Measurements from ENCODE around the gene NUDT11. TPM values are rescaled to one million over a fixed set of nuclear protein-coding genes. Genes with fewer than 3 reads are reported as not detected.

NUDT11 gene
- total and polyA plus RNA-seq, 2 donors (not counting 3 experiments of a cell fraction or from before 2014, with no cell fraction given) = 3.9 to 4.3 TPM

DNA sequence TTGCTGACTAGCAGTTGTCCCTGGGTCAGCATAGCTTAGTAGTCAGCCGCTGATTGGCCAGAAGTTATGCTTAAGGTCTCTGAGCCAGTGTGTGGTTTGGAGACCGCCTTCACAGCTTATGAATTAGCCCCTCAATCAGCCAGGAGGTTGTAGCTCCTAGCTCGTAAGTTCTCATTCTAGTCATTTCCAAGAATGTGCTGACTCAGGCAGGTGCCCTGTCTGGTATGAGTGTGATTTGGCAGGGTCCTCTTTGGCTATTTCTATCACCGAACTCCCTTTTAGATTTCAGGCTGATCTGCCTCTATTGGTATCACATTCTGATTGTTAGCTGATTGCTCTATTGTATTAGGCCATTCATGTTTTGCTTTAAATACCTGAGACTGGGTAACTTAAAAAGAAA is 33.1 kb downstream of the NUDT11 start:
- Histone ChIP-seq H3K4me2 (ENCODE audit: insufficient read depth, low read length) (no peak overlapping the region), H3K9ac (replicated peaks; ENCODE audit: extremely low read depth, insufficient read depth, low read length) (no peak overlapping the region), H3K79me2 (ENCODE audit: control insufficient read depth, insufficient read depth, low read length) (no peaks in the 10 kb centered on the region), H2AFZ (ENCODE audit: low read depth, low read length) (no peak overlapping the region), H3K4me3 (replicated peaks in 1 of 3; ENCODE audit: insufficient read depth in 1 of 3, low read depth in 1 of 3, low read length in 3 of 3) (no peak overlapping the region), H3K27ac (ENCODE audit: insufficient read depth, low read depth, low read length) (no peak overlapping the region), H4K20me1 (replicated peaks; ENCODE audit: control insufficient read depth, extremely low read depth, insufficient read depth, low read length) (no peaks in the 10 kb centered on the region), H3K36me3 (ENCODE audit: control insufficient read depth in 2 of 2, extremely low read depth in 1 of 2, insufficient read depth in 2 of 2, low read length in 2 of 2) (no peaks in the 10 kb centered on the region), H3K27me3 (ENCODE audit: control insufficient read depth in 2 of 2, insufficient read depth in 2 of 2, low read length in 2 of 2) (no peaks in the 10 kb centered on the region), H3K9me3 (replicated peaks; ENCODE audit: control insufficient read depth, insufficient read depth, low read length) (no peaks in the 10 kb centered on the region), H3K4me1 (ENCODE audit: control insufficient read depth, extremely low read depth, insufficient read depth, low read length) (no peaks in the 10 kb centered on the region), H3K9me1 (replicated peaks; ENCODE audit: control insufficient read depth, extremely low read depth, insufficient read depth, low read length) (no peaks in the 10 kb centered on the region)
- dilution Hi-C loops (cut with MboI; ENCODE audit: extremely low pct_ligation_motif_present, low sequenced_read_pairs) = no loop called here
- no TSS peak for BruUV-seq (replicated peaks)
- ChIA-PET CTCF (no interaction called here), POLR2A (no interaction called here)
- no peak for FAIRE-seq
- TF ChIP-seq FOS (IDR thresholded peaks at IDR 0.05; ENCODE audit: borderline replicate concordance, insufficient read depth, low read length) (no peak), MYC (IDR thresholded peaks at IDR 0.05; ENCODE audit: low read depth, low read length) (no peak), GATA2 (IDR thresholded peaks at IDR 0.05; ENCODE audit: insufficient read depth, insufficient read length, low read depth, low read length) (no peak), EZH2 (IDR thresholded peaks at IDR 0.05; ENCODE audit: borderline replicate concordance, low read depth, low read length, severe bottlenecking) (no peak), POLR2AphosphoS5 (IDR thresholded peaks at IDR 0.05; ENCODE audit: insufficient read depth, low read depth, low read length) (no peak), JUN (IDR thresholded peaks at IDR 0.05; ENCODE audit: borderline replicate concordance, insufficient read depth, insufficient read length, low read depth) (no peak), POLR2A (IDR thresholded peaks at IDR 0.05; ENCODE audit: low read depth, low read length) (no peak)
- TF ChIP-seq, protein P1, sequence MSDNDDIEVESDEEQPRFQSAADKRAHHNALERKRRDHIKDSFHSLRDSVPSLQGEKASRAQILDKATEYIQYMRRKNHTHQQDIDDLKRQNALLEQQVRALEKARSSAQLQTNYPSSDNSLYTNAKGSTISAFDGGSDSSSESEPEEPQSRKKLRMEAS (IDR thresholded peaks at IDR 0.05; ENCODE audit: insufficient read depth, insufficient read length) = no peak
- TF ChIP-seq, protein P2, sequence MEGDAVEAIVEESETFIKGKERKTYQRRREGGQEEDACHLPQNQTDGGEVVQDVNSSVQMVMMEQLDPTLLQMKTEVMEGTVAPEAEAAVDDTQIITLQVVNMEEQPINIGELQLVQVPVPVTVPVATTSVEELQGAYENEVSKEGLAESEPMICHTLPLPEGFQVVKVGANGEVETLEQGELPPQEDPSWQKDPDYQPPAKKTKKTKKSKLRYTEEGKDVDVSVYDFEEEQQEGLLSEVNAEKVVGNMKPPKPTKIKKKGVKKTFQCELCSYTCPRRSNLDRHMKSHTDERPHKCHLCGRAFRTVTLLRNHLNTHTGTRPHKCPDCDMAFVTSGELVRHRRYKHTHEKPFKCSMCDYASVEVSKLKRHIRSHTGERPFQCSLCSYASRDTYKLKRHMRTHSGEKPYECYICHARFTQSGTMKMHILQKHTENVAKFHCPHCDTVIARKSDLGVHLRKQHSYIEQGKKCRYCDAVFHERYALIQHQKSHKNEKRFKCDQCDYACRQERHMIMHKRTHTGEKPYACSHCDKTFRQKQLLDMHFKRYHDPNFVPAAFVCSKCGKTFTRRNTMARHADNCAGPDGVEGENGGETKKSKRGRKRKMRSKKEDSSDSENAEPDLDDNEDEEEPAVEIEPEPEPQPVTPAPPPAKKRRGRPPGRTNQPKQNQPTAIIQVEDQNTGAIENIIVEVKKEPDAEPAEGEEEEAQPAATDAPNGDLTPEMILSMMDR (IDR thresholded peaks at IDR 0.05; ENCODE audit: extremely low read depth in 1 of 2, insufficient read depth in 1 of 2, low read depth in 1 of 2, low read length in 2 of 2) = no peak
- DNase-seq (ENCODE audit: low read depth, low spot score) = no peak
- intact Hi-C loops (cut with micrococcal nuclease) = loop anchor here (5.0 kb wide), 1 partner anchor 316 kb away; no protein-coding TSS in a partner anchor
